Peyer's patch (tissue), 4 donors: ENCODE measurements around the gene SPRY4. TPM values are rescaled to one million over a fixed set of nuclear protein-coding genes. Genes with fewer than 3 reads are reported as not detected.

Source experiments
- DNase-seq, 3 donors: peaks; one replicate each; pipeline ENCODE4 v3.0.0-alpha.2; 2017 to 2019
- H3K27ac ChIP-seq, 4 donors: fragments of 200-600 bp; sonication (generic); one replicate each; pipeline ENCODE4 v1.5.1; 2016 to 2019
- H3K27me3 ChIP-seq, 2 donors: fragments of 200-600 bp; sonication (generic); one replicate each; pipeline ENCODE4 v1.5.1; 2019
- H3K36me3 ChIP-seq, 3 donors: fragments of 200-600 bp; sonication (generic); one replicate each; pipeline ENCODE4 v1.5.1; 2016 to 2019
- H3K4me1 ChIP-seq, 4 donors: fragments of 200-600 bp; sonication (generic); one replicate each; pipeline ENCODE4 v1.5.1; 2016 to 2019
- H3K4me3 ChIP-seq, 4 donors: fragments of 200-600 bp; sonication (generic); 1 replicate in 3 of 4; 2 replicates in 1 of 4; pipeline ENCODE4 v1.5.1; 2016 to 2019; ENCODE audit warnings: mild to moderate bottlenecking in 1 of 4
- H3K9me3 ChIP-seq, 4 donors: fragments of 200-600 bp; sonication (generic); one replicate each; pipeline ENCODE4 v1.5.1; 2016 to 2019; ENCODE audit warnings: mild to moderate bottlenecking in 1 of 4
- CTCF ChIP-seq, 6 experiments: fragments of 450-650 bp in 4 of 6; fragments of 200-600 bp in 2 of 6; sonication (generic) in 1 of 6; IDR thresholded peaks; one replicate each; pipeline ENCODE4 v1.5.1; 2017 to 2019; ENCODE audit warnings: antibody characterized with exemption in 6 of 6, mild to moderate bottlenecking in 3 of 6, moderate library complexity in 1 of 6
- POLR2A ChIP-seq, 2 donors: fragments of 450-650 bp; IDR thresholded peaks; one replicate each; pipeline ENCODE4 v1.5.1; 2017; ENCODE audit warnings: antibody characterized with exemption in 2 of 2, mild to moderate bottlenecking in 2 of 2, moderate library complexity in 2 of 2
- total RNA-seq, 4 donors: library from RNA; depleted of rRNA; stranded (reverse); fragments of >200 nt; gene quantifications; one replicate each; pipeline ENCODE4 v1.1.0, GENCODE V29; 2016

The SPRY4 gene
- total RNA-seq, 4 donors from 2014 or later, result 17.5 to 43.3 (median 31.5) TPM

DNA sequence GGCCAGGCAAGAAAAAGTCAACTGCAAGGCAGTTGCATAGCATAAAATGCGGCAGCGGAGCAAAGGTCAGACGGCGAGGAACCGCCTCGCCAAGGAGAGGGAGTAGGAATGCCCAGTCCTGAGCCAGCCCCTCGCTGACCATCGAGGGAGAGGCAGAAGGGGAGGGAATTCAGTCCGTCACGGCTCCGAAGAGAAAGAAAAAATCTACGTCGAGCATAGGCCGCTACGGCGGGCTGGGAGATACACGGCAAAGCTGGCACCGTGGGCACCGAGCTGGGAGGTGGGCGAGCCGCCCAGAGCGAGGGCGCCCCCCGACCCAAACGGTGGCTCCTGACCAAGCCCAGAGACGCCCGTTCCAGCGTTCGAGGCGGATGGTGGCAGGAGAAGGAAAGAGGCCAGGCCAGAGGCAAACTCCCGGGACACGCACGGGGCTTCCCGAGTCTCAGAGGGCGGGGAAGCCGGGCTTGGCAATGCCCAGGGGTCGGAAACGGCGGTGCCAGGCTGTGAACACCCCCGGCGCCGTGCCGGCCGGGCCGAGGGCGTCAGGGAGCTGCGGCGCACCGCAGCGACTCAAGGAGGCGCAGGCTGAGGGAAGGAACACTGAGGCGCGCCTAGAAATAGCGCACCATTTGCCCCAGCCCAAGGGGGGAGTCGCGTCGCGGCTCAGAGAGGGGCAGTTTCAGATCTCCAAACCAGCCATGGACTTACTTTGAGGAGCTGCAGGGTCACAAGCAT, 518 bp downstream of the SPRY4 start:
- H3K36me3 ChIP-seq, result no peaks in the 10 kb centered on the region
- H3K27ac ChIP-seq, result peak overlapping the region; percentile 60 to 95 (median 88)
- no peaks in the 10 kb centered on the region for H3K9me3 ChIP-seq
- DNase-seq, result peak in 2 of 3 donors; percentile 84 to 86
- H3K27me3 ChIP-seq, result no peaks in the 10 kb centered on the region
- TF ChIP-seq POLR2A (IDR thresholded peaks at IDR 0.05), result peak; percentile 46 to 70
- TF ChIP-seq CTCF (IDR thresholded peaks at IDR 0.05), result peak in 2 of 6 experiments; percentile 22 to 26
- H3K4me3 ChIP-seq, result peak overlapping the region; percentile 50 to 72 (median 59)
- peaks cover 0 to 44% (median 10%) of the 10 kb centered on the region in 4 donors for H3K4me1 ChIP-seq

DNA sequence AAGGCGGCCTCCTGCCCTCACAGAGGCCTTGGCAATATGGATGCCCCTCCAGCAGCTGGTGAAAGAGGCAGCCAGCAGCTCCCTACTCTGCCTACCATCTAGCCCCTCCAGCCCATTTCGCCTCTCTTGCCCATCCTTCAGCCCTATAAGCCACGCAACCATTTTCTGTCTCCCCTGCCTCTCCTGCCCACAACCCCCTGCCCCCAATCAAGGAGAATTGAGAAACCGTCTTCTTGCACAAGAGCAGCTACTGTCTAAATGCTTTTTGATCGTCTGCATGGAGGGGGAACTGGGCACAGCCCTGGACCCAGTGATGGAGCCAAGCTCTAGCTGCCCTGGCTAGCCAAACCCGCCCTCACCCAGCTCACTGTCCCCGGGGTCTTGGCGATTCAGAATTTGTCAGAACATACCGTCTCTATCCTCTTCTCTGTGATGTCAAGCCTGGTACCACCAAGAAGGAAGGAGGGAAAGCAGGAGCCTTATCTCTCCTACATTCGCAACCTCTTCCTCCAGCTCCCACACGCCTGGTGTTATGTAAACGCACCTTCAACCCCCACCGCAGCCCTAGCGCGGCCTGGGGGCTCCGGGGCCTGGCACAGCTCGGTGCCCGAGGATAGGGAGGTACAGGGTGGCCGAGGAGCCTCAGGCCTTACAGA, 1.2 kb downstream of the SPRY4 start:
- Histone ChIP-seq H3K9me3 (no peaks in the 10 kb centered on the region), H3K4me3 (peak overlapping the region; percentile 50 to 72 (median 59)), H3K4me1 (peaks cover 0 to 50% (median 10%) of the 10 kb centered on the region in 4 donors), H3K27ac (peak overlapping the region; percentile 60 to 95 (median 88)), H3K27me3 (no peaks in the 10 kb centered on the region), H3K36me3 (no peaks in the 10 kb centered on the region)
- no peak for DNase-seq
- TF ChIP-seq POLR2A (IDR thresholded peaks at IDR 0.05), result no peak
- TF ChIP-seq CTCF (IDR thresholded peaks at IDR 0.05), result no peak

DNA sequence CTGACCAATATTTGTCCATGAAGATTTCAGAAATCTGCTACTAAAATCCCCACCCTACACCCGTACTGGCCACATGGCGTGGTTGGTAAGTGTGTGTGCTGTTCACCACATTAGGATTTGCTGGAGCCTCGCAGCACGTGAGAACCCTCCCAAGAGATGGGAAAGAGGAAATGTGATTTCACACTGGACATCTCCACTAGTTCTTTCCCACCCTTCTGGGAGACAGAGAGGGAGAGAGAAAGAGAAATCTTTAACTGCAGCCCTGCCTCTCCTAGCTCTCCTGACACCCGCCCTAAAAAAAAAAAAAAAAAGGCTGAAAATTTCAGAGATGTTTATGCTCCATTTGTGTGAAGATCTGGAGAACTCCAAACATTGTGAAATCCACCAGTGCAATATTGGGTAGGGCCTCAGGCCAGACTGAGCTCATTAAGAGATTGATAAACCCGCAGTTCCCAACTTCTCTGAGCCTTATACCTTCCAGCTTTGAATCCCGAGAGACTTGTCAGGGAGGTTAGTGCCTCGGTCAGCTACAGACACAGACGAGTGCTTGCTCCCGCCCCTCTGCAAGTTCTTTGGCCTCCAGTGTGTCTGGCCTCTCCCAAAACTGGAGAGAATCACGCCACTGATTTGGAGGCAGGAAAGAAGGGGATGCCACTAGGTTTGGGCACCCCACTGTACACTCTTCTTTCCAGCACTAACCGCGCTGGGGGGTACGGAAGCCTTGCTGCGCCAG, 1.9 kb downstream of the SPRY4 start:
- TF ChIP-seq POLR2A (IDR thresholded peaks at IDR 0.05), result no peak
- TF ChIP-seq CTCF (IDR thresholded peaks at IDR 0.05), result no peak
- peak in 1 of 3 donors; percentile 56 for DNase-seq
- peaks cover 0 to 52% (median 10%) of the 10 kb centered on the region in 4 donors for H3K4me1 ChIP-seq
- peak overlapping the region in 3 of 4 donors; percentile 59 to 72 (median 59) for H3K4me3 ChIP-seq
- no peaks in the 10 kb centered on the region for H3K27me3 ChIP-seq
- no peaks in the 10 kb centered on the region for H3K36me3 ChIP-seq
- peak overlapping the region; percentile 60 to 95 (median 88) for H3K27ac ChIP-seq
- no peaks in the 10 kb centered on the region for H3K9me3 ChIP-seq

- H3K36me3 ChIP-seq, result no peaks in the 10 kb centered on the region
- peak overlapping the region in 3 of 4 donors; percentile 74 to 95 (median 86) for H3K27ac ChIP-seq
- peak overlapping the region in 2 of 4 donors; percentile 59 to 72 for H3K4me3 ChIP-seq
- no peaks in the 10 kb centered on the region for H3K9me3 ChIP-seq
- peaks cover 0 to 54% (median 10%) of the 10 kb centered on the region in 4 donors for H3K4me1 ChIP-seq
- TF ChIP-seq CTCF (IDR thresholded peaks at IDR 0.05), result no peak
- no peak for TF ChIP-seq POLR2A (IDR thresholded peaks at IDR 0.05)
- H3K27me3 ChIP-seq, result no peaks in the 10 kb centered on the region
- no peak for DNase-seq
These were observed 2.4 kb downstream of the SPRY4 start for GRCh38 chr5:142322403-142322746.

DNA sequence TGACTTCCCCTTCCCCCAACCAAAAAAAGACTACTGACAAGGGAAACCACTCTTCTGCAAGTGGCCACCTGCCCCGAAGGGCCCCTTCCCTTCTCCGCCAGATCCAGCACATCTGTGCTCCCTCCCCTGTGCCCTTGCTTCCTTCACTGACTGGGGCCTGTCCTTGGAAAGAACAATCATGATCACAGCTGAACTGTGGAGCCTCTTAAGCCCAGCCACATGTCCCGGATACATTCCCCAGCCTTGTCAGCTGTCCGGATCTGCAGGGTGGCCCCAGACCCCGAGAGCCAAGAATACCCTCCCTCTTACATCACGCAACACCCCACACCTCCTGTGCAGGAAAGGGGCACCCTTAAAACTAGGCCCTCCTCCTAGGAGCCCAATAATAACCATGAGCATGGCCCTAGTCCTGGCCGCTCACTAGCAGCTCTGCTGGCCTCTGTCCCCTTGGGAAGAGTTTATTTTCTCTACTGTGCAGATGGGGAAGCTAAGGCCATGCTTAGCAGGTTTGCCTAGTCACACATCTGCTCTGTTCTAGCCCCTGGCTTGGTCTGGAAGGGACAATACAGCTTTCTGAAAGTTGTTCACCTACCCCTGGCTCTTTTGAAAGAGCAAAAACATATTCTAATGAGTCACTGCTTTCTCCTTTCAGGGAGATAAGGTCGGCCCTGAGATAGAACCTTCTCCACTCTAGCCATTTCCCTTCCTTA, 3.8 kb downstream of the SPRY4 start:
- DNase-seq, result no peak
- Histone ChIP-seq H3K36me3 (no peaks in the 10 kb centered on the region), H3K4me3 (peak overlapping the region in 2 of 4 donors; percentile 28 to 33), H3K9me3 (no peaks in the 10 kb centered on the region), H3K27me3 (no peaks in the 10 kb centered on the region), H3K4me1 (peaks cover 0 to 63% (median 10%) of the 10 kb centered on the region in 4 donors), H3K27ac (peak overlapping the region in 3 of 4 donors; percentile 28 to 74 (median 67))
- TF ChIP-seq CTCF (IDR thresholded peaks at IDR 0.05) (no peak), POLR2A (IDR thresholded peaks at IDR 0.05) (no peak)
